HCT116 (cell line): ENCODE measurements around the gene CMIP.

Experiments used
- CTCF ChIP-seq, 3 experiments: fragments of 200-600 bp in 1 of 3; sonication (generic) in 1 of 3; IDR thresholded peaks in 2 of 3; conservative IDR thresholded peaks in 1 of 3; 2 replicates each; pipeline ENCODE4 v1.5.1; 2012 to 2017; ENCODE audit warnings: low read depth in 2 of 3, low read length in 2 of 3, antibody characterized with exemption in 1 of 3, borderline replicate concordance in 1 of 3, control low read depth in 1 of 3, mild to moderate bottlenecking in 1 of 3, mixed read lengths in 1 of 3, mixed run types in 1 of 3, moderate library complexity in 1 of 3; ENCODE audit not compliant: insufficient read depth in 1 of 3
- EZH2 ChIP-seq: fragments of 200-600 bp; sonication (generic); IDR thresholded peaks from 2 replicates; pipeline ENCODE4 v1.6.1; 2017; ENCODE audit warnings: antibody characterized with exemption, mixed run types
- EZH2phosphoT487 ChIP-seq: fragments of 200-600 bp; IDR thresholded peaks from 2 replicates; pipeline ENCODE4 v1.6.1; 2018; ENCODE audit warnings: antibody characterized with exemption, borderline replicate concordance
- MAX ChIP-seq: IDR thresholded peaks from 2 replicates; pipeline ENCODE4 v1.6.1; 2012
- POLR2A ChIP-seq: IDR thresholded peaks from 2 replicates; pipeline ENCODE4 v1.7.0; 2011; ENCODE audit warnings: borderline replicate concordance; ENCODE audit not compliant: insufficient read depth, insufficient read length; ENCODE audit errors: extremely low read depth
- POLR2AphosphoS5 ChIP-seq: IDR thresholded peaks from 2 replicates; pipeline ENCODE4 v1.6.1; 2011; ENCODE audit warnings: mild to moderate bottlenecking, low read depth, low read length, moderate library complexity
- SIN3A ChIP-seq: IDR thresholded peaks from 2 replicates; pipeline ENCODE4 v1.6.1; 2012; ENCODE audit warnings: low read depth
- SP1 ChIP-seq: IDR thresholded peaks from 2 replicates; pipeline ENCODE4 v1.6.1; 2012; ENCODE audit warnings: low read depth
- ZNF274 ChIP-seq: fragments of 200-500 bp; sonication (Bioruptor generic); IDR thresholded peaks from 2 replicates; pipeline ENCODE4 v1.6.1; 2014; ENCODE audit warnings: mild to moderate bottlenecking, low read depth, low read length, inconsistent platforms

GRCh38 chr16:81448154-81449131, 3.8 kb downstream of the CMIP start:
- no peak for TF ChIP-seq SIN3A
- TF ChIP-seq CTCF (IDR thresholded peaks at IDR 0.05 in 2 of 3, conservative IDR thresholded peaks at IDR 0.05 in 1 of 3; ENCODE audit: borderline replicate concordance in 1 of 3, insufficient read depth in 1 of 3, low read depth in 2 of 3, low read length in 2 of 3): no peak
- TF ChIP-seq EZH2: no peak
- no peak for TF ChIP-seq ZNF274
- TF ChIP-seq EZH2phosphoT487: no peak
- TF ChIP-seq MAX: no peak
- no peak for TF ChIP-seq POLR2A
- TF ChIP-seq SP1: no peak
- TF ChIP-seq POLR2AphosphoS5: no peak
